COLO668 (cell line): ENCODE results near the gene ZNF446.

Source experiments
- DNase-seq: peaks from one replicate; lab custom pipeline; 2025; ENCODE audit not compliant: unreplicated experiment; lab: John Stamatoyannopoulos, UW

ZNF446 gene

GRCh38 chr19:58522709-58523108 is 46.6 kb downstream of the ZNF446 start:
- no peak for DNase-seq

- DNase-seq = no peak
Observed at GRCh38 chr19:58529405-58529804, 53.3 kb downstream of the ZNF446 start.
